Peyer's patch (tissue), 4 donors: ENCODE data around the gene ANKAR.

ENCODE experiments used
- CTCF ChIP-seq, 6 experiments: fragments of 450-650 bp in 4 of 6; fragments of 200-600 bp in 2 of 6; sonication (generic) in 1 of 6; IDR thresholded peaks; one replicate each; pipeline ENCODE4 v1.5.1; 2017 to 2019; ENCODE audit warnings: antibody characterized with exemption in 6 of 6, mild to moderate bottlenecking in 3 of 6, moderate library complexity in 1 of 6
- POLR2A ChIP-seq, 2 donors: fragments of 450-650 bp; IDR thresholded peaks; one replicate each; pipeline ENCODE4 v1.5.1; 2017; ENCODE audit warnings: antibody characterized with exemption in 2 of 2, mild to moderate bottlenecking in 2 of 2, moderate library complexity in 2 of 2

- no peak for TF ChIP-seq CTCF (IDR thresholded peaks at IDR 0.05)
- TF ChIP-seq POLR2A (IDR thresholded peaks at IDR 0.05): no peak
These were observed 42.6 kb upstream of the ANKAR start for GRCh38 chr2:189631849-189632248.
